Liver (tissue), 9 donors: Measurements from ENCODE around the gene HAO1. TPM values are rescaled to one million over a fixed set of nuclear protein-coding genes. Genes with fewer than 3 reads are reported as not detected.

Source experiments
- DNase-seq: peaks from one replicate; pipeline ENCODE4 v3.0.0-alpha.2; 2017; ENCODE audit warnings: low spot score
- H3K27ac ChIP-seq, 2 donors: one replicate each; pipeline ENCODE4 v1.7.0; 2013; ENCODE audit warnings: inconsistent platforms in 2 of 2, low read length in 2 of 2, control low read depth in 1 of 2, low read depth in 1 of 2, mild to moderate bottlenecking in 1 of 2
- H3K27me3 ChIP-seq, 4 donors: one replicate each; pipeline versions ENCODE4 v1.6.1 to v1.7.0; 2013; ENCODE audit warnings: low read length in 3 of 4, inconsistent platforms in 1 of 4, mild to moderate bottlenecking in 1 of 4, moderate library complexity in 1 of 4; ENCODE audit not compliant: control insufficient read depth in 4 of 4, insufficient read depth in 4 of 4
- H3K36me3 ChIP-seq, 4 donors: one replicate each; pipeline versions ENCODE4 v1.6.1 to v1.7.0; 2013; ENCODE audit warnings: low read length in 3 of 4, mild to moderate bottlenecking in 3 of 4, low read depth in 1 of 4, moderate library complexity in 1 of 4; ENCODE audit not compliant: control insufficient read depth in 4 of 4, insufficient read depth in 3 of 4
- H3K4me1 ChIP-seq, 4 donors: one replicate each; pipeline versions ENCODE4 v1.6.1 to v1.7.0; 2013; ENCODE audit warnings: low read length in 3 of 4, mild to moderate bottlenecking in 3 of 4, moderate library complexity in 1 of 4; ENCODE audit not compliant: control insufficient read depth in 4 of 4, insufficient read depth in 4 of 4
- H3K4me3 ChIP-seq, 3 donors: one replicate each; pipeline versions ENCODE4 v1.6.1 to v1.7.0; 2013; ENCODE audit warnings: low read length in 3 of 3, control low read depth in 1 of 3, low read depth in 1 of 3, mild to moderate bottlenecking in 1 of 3
- H3K9ac ChIP-seq, 2 donors: one replicate each; pipeline ENCODE4 v1.7.0; 2013; ENCODE audit warnings: low read length in 2 of 2, mild to moderate bottlenecking in 2 of 2, moderate library complexity in 2 of 2, control low read depth in 1 of 2, low read depth in 1 of 2
- H3K9me3 ChIP-seq, 4 donors: one replicate each; pipeline versions ENCODE4 v1.6.1 to v1.7.0; 2013; ENCODE audit warnings: low read length in 3 of 4; ENCODE audit not compliant: control insufficient read depth in 4 of 4
- ATF3 ChIP-seq: IDR thresholded peaks from 2 replicates; pipeline ENCODE4 v1.6.1; 2016; ENCODE audit warnings: antibody characterized with exemption
- CTCF ChIP-seq: fragments of 150-350 bp; IDR thresholded peaks from 2 replicates; pipeline ENCODE4 v1.5.1; 2017; ENCODE audit warnings: improper control_type of control experiment, low read depth, low read length; ENCODE audit not compliant: missing input control
- EGR1 ChIP-seq, 2 donors: IDR thresholded peaks; 2 replicates each; pipeline ENCODE4 v1.6.1; 2016 to 2018; ENCODE audit warnings: antibody characterized with exemption in 2 of 2, low read depth in 2 of 2
- FOXA1 ChIP-seq: IDR thresholded peaks from 2 replicates; pipeline ENCODE4 v1.6.1; 2016; ENCODE audit warnings: antibody characterized with exemption
- FOXA2 ChIP-seq: IDR thresholded peaks from 2 replicates; pipeline ENCODE4 v1.6.1; 2016; ENCODE audit warnings: antibody characterized with exemption
- GABPA ChIP-seq, 2 donors: IDR thresholded peaks in 1 of 2; conservative IDR thresholded peaks in 1 of 2; 2 replicates each; pipeline ENCODE4 v1.6.1; 2016; ENCODE audit warnings: antibody characterized with exemption in 2 of 2, mild to moderate bottlenecking in 1 of 2, moderate library complexity in 1 of 2
- HNF4A ChIP-seq, 2 donors: conservative IDR thresholded peaks; 2 replicates each; pipeline ENCODE4 v1.6.1; 2016; ENCODE audit warnings: antibody characterized with exemption in 2 of 2, mild to moderate bottlenecking in 2 of 2
- HNF4G ChIP-seq: IDR thresholded peaks from 2 replicates; pipeline ENCODE4 v1.6.1; 2016; ENCODE audit warnings: antibody characterized with exemption
- JUND ChIP-seq, 2 donors: IDR thresholded peaks; 2 replicates each; pipeline ENCODE4 v1.6.1; 2016; ENCODE audit warnings: antibody characterized with exemption in 2 of 2
- NR2F2 ChIP-seq: IDR thresholded peaks from 2 replicates; pipeline ENCODE4 v1.6.1; 2016; ENCODE audit warnings: antibody characterized with exemption
- RAD21 ChIP-seq, 2 donors: IDR thresholded peaks; 2 replicates each; pipeline ENCODE4 v1.6.1; 2016; ENCODE audit warnings: antibody characterized with exemption in 2 of 2, mild to moderate bottlenecking in 2 of 2
- RXRA ChIP-seq, 2 donors: IDR thresholded peaks; 2 replicates each; pipeline ENCODE4 v1.6.1; 2017 to 2018; ENCODE audit warnings: antibody characterized with exemption in 2 of 2, mild to moderate bottlenecking in 1 of 2
- SP1 ChIP-seq: IDR thresholded peaks from 2 replicates; pipeline ENCODE4 v1.6.1; 2018; ENCODE audit warnings: antibody characterized with exemption, mild to moderate bottlenecking
- TAF1 ChIP-seq: conservative IDR thresholded peaks from 2 replicates; pipeline ENCODE4 v1.6.1; 2016; ENCODE audit warnings: antibody characterized with exemption, mild to moderate bottlenecking
- YY1 ChIP-seq: IDR thresholded peaks from 2 replicates; pipeline ENCODE4 v1.6.1; 2016; ENCODE audit warnings: antibody characterized with exemption, mild to moderate bottlenecking
- ZBTB33 ChIP-seq: IDR thresholded peaks from 2 replicates; pipeline ENCODE4 v1.6.1; 2016; ENCODE audit warnings: antibody characterized with exemption
- WGBS: extraction: QIAGEN DNeasy Blood & Tissue Kit; methylation state at CpG from one replicate; pipeline ENCODE4 v1.1.7; 2013; 5-methylcytosine and 5-hydroxymethylcytosine counted together
- polyA plus RNA-seq, 2 donors: library from polyadenylated mRNA; stranded (reverse) in 1 of 2; unstranded in 1 of 2; fragments of 200-250 nt in 1 of 2; fragments of >200 nt in 1 of 2; fragmentation: Nextera tagmentation in 1 of 2; extraction: Ambion mirVana in 1 of 2; gene quantifications; one replicate each; pipeline versions ENCODE4 v1.2.1 to v1.2.3, GENCODE V29; 2013 to 2015
- total RNA-seq, 2 donors: library from RNA; depleted of rRNA; stranded (reverse); fragments of >200 nt; gene quantifications; one replicate each; pipeline ENCODE4 v1.2.3, GENCODE V29; 2014
- TF ChIP-seq, protein P1 (sequence below): IDR thresholded peaks from 2 replicates; pipeline ENCODE4 v1.6.1; 2016; ENCODE audit warnings: antibody characterized with exemption
- TF ChIP-seq, protein P2 (sequence below): IDR thresholded peaks from 2 replicates; pipeline ENCODE4 v1.6.1; 2016; ENCODE audit warnings: antibody characterized with exemption, mild to moderate bottlenecking
- donor health status: healthy.
- donor health status: healthy.
- donor health status: healthy.
- donor health status: healthy.
- donor health status: healthy.

HAO1 gene
- total and polyA plus RNA-seq, 4 donors: 17.8 to 164 (median 161) TPM

DNA sequence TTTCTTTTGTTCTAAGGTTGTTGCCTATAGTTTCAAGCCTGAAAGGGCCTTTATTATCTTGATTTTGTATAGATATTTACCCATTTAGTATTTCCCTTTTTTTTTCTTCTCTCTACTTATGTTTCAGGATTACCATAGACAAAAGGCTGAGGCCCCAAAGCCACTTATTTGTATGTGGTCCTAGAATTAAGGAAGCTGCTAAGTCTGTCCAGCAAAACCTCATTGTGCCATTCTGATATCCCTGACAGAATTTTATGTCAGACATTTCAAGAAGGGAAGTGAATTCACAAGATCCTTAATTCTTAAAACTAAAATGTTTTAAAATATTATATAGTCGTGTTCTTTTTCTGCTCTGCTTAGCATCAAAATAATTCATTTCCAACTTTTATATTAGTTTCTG, 6.9 kb downstream of the HAO1 start:
- TF ChIP-seq RAD21 (IDR thresholded peaks at IDR 0.05) (no peak), HNF4A (conservative IDR thresholded peaks at IDR 0.05) (no peak), FOXA1 (no peak), YY1 (no peak), JUND (IDR thresholded peaks at IDR 0.05) (no peak), GABPA (IDR thresholded peaks at IDR 0.05 in 1 of 2, conservative IDR thresholded peaks at IDR 0.05 in 1 of 2) (no peak), FOXA2 (no peak), ZBTB33 (no peak), EGR1 (IDR thresholded peaks at IDR 0.05; ENCODE audit: low read depth in 2 of 2) (no peak), HNF4G (no peak), ATF3 (no peak), RXRA (IDR thresholded peaks at IDR 0.05) (no peak), TAF1 (no peak), NR2F2 (no peak), CTCF (no peak), SP1 (no peak)
- TF ChIP-seq, protein P1, sequence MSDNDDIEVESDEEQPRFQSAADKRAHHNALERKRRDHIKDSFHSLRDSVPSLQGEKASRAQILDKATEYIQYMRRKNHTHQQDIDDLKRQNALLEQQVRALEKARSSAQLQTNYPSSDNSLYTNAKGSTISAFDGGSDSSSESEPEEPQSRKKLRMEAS: no peak
- TF ChIP-seq, protein P2, sequence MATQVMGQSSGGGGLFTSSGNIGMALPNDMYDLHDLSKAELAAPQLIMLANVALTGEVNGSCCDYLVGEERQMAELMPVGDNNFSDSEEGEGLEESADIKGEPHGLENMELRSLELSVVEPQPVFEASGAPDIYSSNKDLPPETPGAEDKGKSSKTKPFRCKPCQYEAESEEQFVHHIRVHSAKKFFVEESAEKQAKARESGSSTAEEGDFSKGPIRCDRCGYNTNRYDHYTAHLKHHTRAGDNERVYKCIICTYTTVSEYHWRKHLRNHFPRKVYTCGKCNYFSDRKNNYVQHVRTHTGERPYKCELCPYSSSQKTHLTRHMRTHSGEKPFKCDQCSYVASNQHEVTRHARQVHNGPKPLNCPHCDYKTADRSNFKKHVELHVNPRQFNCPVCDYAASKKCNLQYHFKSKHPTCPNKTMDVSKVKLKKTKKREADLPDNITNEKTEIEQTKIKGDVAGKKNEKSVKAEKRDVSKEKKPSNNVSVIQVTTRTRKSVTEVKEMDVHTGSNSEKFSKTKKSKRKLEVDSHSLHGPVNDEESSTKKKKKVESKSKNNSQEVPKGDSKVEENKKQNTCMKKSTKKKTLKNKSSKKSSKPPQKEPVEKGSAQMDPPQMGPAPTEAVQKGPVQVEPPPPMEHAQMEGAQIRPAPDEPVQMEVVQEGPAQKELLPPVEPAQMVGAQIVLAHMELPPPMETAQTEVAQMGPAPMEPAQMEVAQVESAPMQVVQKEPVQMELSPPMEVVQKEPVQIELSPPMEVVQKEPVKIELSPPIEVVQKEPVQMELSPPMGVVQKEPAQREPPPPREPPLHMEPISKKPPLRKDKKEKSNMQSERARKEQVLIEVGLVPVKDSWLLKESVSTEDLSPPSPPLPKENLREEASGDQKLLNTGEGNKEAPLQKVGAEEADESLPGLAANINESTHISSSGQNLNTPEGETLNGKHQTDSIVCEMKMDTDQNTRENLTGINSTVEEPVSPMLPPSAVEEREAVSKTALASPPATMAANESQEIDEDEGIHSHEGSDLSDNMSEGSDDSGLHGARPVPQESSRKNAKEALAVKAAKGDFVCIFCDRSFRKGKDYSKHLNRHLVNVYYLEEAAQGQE: no peak
- Histone ChIP-seq H3K9me3 (no peaks in the 10 kb centered on the region), H3K27me3 (no peaks in the 10 kb centered on the region), H3K4me1 (peaks cover 3 to 28% (median 13%) of the 10 kb centered on the region in 4 donors), H3K4me3 (no peak overlapping the region), H3K27ac (no peak overlapping the region), H3K36me3 (peaks cover 2 to 35% (median 19%) of the 10 kb centered on the region in 4 donors), H3K9ac (no peak overlapping the region)
- no peak for DNase-seq
- 90% methylated on average over 1 of the region's 1 CpG for WGBS
